Measurements from ENCODE around the gene ITPR2.
"Not testable (repeated sequence)": the region's sequence is repeated elsewhere in the genome, so short reads cannot be mapped to it uniquely, and the experiment has no call there.

The ITPR2 gene

GRCh38 chr12:26848156-26848825, 15.3 kb upstream of the ITPR2 start:
- no peak for DNase-seq (ENCODE audit: low spot score)

GRCh38 chr12:26847431-26847830, 14.4 kb upstream of the ITPR2 start:
- DNase-seq (ENCODE audit: low spot score) = no peak

GRCh38 chr12:26846416-26846815, 13.4 kb upstream of the ITPR2 start:
- DNase-seq (ENCODE audit: low spot score) = no peak

GRCh38 chr12:26845984-26846383, 13.0 kb upstream of the ITPR2 start:
- peak; percentile 41 for DNase-seq (ENCODE audit: low spot score)

GRCh38 chr12:26845057-26845666, 12.2 kb upstream of the ITPR2 start:
- DNase-seq (ENCODE audit: low spot score) = no peak

- DNase-seq (ENCODE audit: low spot score) = no peak
Observed at GRCh38 chr12:26843311-26843710, 10.3 kb upstream of the ITPR2 start.

- no peak for DNase-seq (ENCODE audit: low spot score)
Observed at GRCh38 chr12:26841085-26841484, 8.1 kb upstream of the ITPR2 start.

GRCh38 chr12:26839512-26839911, 6.5 kb upstream of the ITPR2 start:
- no peak for DNase-seq (ENCODE audit: low spot score)

- DNase-seq (ENCODE audit: low spot score) = no peak
Observed at GRCh38 chr12:26838888-26839416, 6.0 kb upstream of the ITPR2 start.

GRCh38 chr12:26836201-26836600, 3.2 kb upstream of the ITPR2 start:
- no peak for DNase-seq (ENCODE audit: low spot score)

- not testable (repeated sequence) for DNase-seq (ENCODE audit: low spot score)
Observed at GRCh38 chr12:26834503-26835060, 1.6 kb upstream of the ITPR2 start.

GRCh38 chr12:26833743-26834490, 923 bp upstream of the ITPR2 start:
- peak; percentile 60 for DNase-seq (ENCODE audit: low spot score)

GRCh38 chr12:26831951-26832821, 808 bp downstream of the ITPR2 start:
- peak; percentile 55 for DNase-seq (ENCODE audit: low spot score)

GRCh38 chr12:26830783-26831551, 2.0 kb downstream of the ITPR2 start:
- DNase-seq (ENCODE audit: low spot score) = no peak

GRCh38 chr12:26830363-26830762, 2.6 kb downstream of the ITPR2 start:
- no peak for DNase-seq (ENCODE audit: low spot score)

- DNase-seq (ENCODE audit: low spot score) = no peak
Observed at GRCh38 chr12:26828280-26829073, 4.5 kb downstream of the ITPR2 start.

- no peak for DNase-seq (ENCODE audit: low spot score)
Observed at GRCh38 chr12:26826437-26826836, 6.6 kb downstream of the ITPR2 start.

- no peak for DNase-seq (ENCODE audit: low spot score)
Observed at GRCh38 chr12:26825459-26826016, 7.5 kb downstream of the ITPR2 start.

- no peak for DNase-seq (ENCODE audit: low spot score)
Observed at GRCh38 chr12:26823390-26823789, 9.6 kb downstream of the ITPR2 start.

- DNase-seq (ENCODE audit: low spot score) = no peak
Observed at GRCh38 chr12:26822026-26822425, 11.0 kb downstream of the ITPR2 start.

Measured in HuH-7.5 (cell line).